ENCODE data around the gene PLXNA2. TPM values are rescaled to one million over a fixed set of nuclear protein-coding genes. Genes with fewer than 3 reads are reported as not detected.

PLXNA2 gene
- total and polyA plus RNA-seq, 2 of the 4 experiments (the other 2 are of a cell fraction) = 0.72 to 1.1 TPM

DNA sequence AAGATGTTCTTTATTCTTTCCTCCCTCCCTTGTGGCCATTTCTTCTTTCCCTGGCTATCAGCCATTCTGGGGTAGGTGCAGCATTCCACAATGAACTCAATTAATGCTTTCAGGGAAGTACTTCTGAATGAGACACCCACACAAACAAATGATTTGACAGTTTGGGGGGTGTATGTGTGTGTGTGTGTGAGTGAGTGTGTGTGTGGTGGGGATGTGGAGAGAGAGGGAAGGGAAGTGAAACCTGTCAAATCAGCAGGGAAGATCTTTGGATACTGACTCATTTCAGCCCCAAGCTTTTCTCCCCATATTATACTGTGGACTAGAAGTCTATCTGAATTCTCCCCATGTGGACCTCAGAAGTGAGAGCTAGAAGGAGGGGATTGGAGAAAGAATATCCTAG lies 178.3 kb downstream of the PLXNA2 start:
- Histone ChIP-seq H2BK120ac (ENCODE audit: low read depth, low read length) (no peak overlapping the region), H3K4ac (ENCODE audit: low read depth, low read length) (no peak overlapping the region), H3K4me1 (ENCODE audit: control insufficient read depth, insufficient read depth, low read length) (no peaks in the 10 kb centered on the region), H4K8ac (ENCODE audit: low read depth in 2 of 2, low read length in 2 of 2) (no peak overlapping the region), H3K27ac (ENCODE audit: insufficient read depth, low read length) (no peak overlapping the region), H3K9me3 (ENCODE audit: control insufficient read depth, insufficient read depth, low read length) (no peaks in the 10 kb centered on the region), H2BK15ac (ENCODE audit: low read depth, low read length) (no peak overlapping the region), H3K18ac (ENCODE audit: low read depth, low read length) (no peak overlapping the region), H3K4me2 (ENCODE audit: low read depth, low read length) (no peak overlapping the region), H3K4me3 (ENCODE audit: insufficient read depth, low read depth, low read length) (no peak overlapping the region), H2BK5ac (ENCODE audit: low read depth, low read length, poor library complexity, severe bottlenecking) (no peak overlapping the region), H4K20me1 (ENCODE audit: insufficient read depth, low read length) (no peaks in the 10 kb centered on the region), H3K27me3 (ENCODE audit: control insufficient read depth, insufficient read depth, low read length) (no peaks in the 10 kb centered on the region), H3K9ac (ENCODE audit: low read depth, low read length) (no peak overlapping the region), H2AK9ac (replicated peaks; ENCODE audit: low read depth, low read length, poor library complexity) (no peak overlapping the region), H3K14ac (replicated peaks; ENCODE audit: low read depth, low read length) (no peak overlapping the region), H2BK20ac (ENCODE audit: low read depth, low read length) (no peak overlapping the region), H3K9me1 (ENCODE audit: insufficient read depth, low read length) (0 out of 2 replicates have a peak, but pooled peaks cover 3% of the 10 kb centered on the region), H3K23ac (ENCODE audit: low read depth, low read length) (no peak overlapping the region), H4K5ac (ENCODE audit: low read depth, low read length) (no peak overlapping the region), H2AFZ (replicated peaks; ENCODE audit: low read length, poor library complexity) (no peak overlapping the region), H3K56ac (ENCODE audit: extremely low read depth, insufficient read depth, low read length) (no peak overlapping the region), H3K36me3 (ENCODE audit: control insufficient read depth, insufficient read depth, low read length) (no peaks in the 10 kb centered on the region), H2AK5ac (ENCODE audit: low read depth, low read length) (no peak overlapping the region), H4K91ac (ENCODE audit: insufficient read depth, low read depth, low read length) (no peak overlapping the region), H3K79me1 (ENCODE audit: low read depth in 1 of 2, low read length in 2 of 2) (no peaks in the 10 kb centered on the region)
- ChIA-PET CTCF (no interaction called here), POLR2A (ENCODE audit: unreplicated experiment) (no interaction called here)
- dilution Hi-C loops (cut with HindIII; ENCODE audit: low sequenced_read_pairs, unreplicated experiment) (no loop called here), intact Hi-C loops (cut with micrococcal nuclease) (no loop called here), in situ Hi-C loops (cut with MboI; ENCODE audit: low sequenced_read_pairs) (no loop called here)
- ATAC-seq (ENCODE audit: low read depth) = no peak
- no TSS peak for BruUV-seq (replicated peaks)
- peak; percentile 25 for DNase-seq
- TF ChIP-seq MXI1 (IDR thresholded peaks at IDR 0.05; ENCODE audit: borderline replicate concordance, low read depth, low read length) (no peak), BHLHE40 (IDR thresholded peaks at IDR 0.05; ENCODE audit: low read depth, low read length) (no peak), MAZ (IDR thresholded peaks at IDR 0.05; ENCODE audit: borderline replicate concordance, low read depth, low read length) (no peak)
